Endometrium (tissue), 2 donors: ENCODE data around the gene ILF3.

Experiments
- FAIRE-seq: peaks from 2 replicates; lab custom pipeline; 2012; peaks lifted over from hg19 to GRCh38; lab: Jason Lieb, UNC
- donor health status: control.
- donor health status: control.

The ILF3 gene

DNA sequence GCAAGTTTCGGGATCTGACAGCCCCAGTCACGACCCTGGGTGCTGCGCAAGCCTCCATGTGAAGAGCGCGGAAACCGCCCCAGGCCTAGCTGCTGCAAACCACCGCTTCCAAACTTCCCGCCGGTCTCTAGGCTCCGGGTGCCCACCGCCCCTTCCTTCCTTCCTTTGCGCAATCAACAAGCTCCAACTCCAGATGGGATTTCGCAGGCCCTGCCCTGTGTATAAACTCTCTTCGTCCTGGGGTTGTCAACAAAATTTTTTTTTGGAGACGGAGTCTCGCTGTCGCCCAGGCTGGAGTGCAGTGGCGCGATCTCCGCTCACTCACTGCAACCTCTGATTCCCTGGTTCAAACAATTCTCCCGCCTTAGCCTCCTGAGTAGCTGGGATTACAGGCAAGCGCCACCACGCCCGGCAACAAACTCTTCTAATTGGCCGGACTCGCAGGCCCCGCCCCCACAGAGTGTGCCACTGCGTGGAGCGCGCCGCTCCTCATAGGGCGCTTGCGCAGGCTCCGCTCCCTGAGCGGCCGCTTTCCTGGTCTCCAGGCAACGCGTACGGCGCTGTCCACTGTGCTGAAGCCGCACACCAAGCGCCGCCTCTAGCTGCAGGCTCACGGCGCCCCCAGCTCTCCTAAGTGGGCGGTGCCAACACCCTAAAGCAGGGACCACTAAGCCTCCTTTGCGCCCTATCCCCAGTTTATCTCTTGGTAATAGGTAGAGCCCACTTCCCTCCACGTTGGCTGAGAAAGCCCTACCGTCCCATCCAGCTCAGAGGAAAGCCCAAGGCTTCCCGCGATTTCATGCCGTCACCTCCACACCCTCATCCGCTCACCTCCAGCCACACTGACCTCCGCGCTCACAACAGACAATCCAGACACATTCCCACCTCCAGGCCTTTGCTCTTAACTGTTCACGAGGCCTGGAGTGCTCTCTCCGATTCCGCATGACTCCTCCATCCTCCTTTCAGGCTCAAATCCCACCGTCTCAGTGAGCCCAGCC, 41.6 kb downstream of the ILF3 start:
- FAIRE-seq = no peak

DNA sequence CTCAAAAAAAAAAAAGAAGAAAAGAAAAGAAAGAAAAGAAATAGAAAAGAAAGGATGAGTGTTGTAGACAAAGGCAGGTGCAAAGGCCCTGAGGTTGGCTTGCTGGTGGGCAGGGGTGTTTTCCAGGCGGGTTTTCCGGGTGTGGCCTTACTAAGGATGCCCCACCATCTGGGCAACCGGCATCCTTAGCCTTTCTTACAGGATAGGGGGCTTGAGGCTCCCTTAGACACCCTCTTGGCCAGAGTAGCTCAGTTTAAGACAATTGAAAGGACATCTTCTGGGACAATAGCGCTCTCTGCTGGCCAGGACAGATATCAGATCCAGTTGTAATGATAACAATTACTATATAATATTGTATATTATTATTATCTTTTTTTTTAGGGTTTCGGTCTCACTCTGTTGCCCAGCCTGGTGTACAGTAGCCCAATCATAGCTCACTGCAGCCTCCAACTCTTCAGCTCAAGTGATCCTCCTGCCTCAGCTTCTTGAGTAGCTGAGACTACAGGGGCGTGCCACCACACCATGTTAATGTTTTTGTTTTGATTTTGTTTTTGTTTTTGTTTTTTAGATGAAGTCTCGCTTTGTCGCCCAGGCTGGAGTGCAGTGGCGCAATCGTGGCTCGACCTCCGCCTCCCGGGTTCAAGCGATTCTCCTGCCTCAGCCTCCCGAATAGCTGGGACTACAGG, 45.6 kb downstream of the ILF3 start:
- no peak for FAIRE-seq

- FAIRE-seq = no peak
These were observed 47.9 kb downstream of the ILF3 start for GRCh38 chr19:10701955-10702525.

DNA sequence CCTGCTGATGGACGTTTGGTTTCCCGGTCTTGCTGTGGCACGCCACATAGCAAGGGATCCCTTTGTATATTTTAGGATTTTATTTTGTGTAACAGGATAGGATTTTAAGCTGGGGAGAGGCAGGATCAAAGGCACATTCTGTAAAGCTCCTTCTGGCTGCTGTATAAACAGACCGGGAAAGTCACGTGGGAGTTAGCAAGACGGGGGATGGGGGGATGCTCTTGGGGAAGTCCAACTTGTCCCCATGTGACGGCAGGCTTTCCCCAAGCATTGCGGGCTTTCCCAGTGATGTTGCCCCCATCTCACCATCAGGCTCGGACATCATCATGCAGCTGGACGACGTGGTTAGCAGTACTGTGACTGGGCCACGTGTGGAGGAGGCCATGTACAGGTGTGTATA, 52.8 kb downstream of the ILF3 start:
- FAIRE-seq = no peak

DNA sequence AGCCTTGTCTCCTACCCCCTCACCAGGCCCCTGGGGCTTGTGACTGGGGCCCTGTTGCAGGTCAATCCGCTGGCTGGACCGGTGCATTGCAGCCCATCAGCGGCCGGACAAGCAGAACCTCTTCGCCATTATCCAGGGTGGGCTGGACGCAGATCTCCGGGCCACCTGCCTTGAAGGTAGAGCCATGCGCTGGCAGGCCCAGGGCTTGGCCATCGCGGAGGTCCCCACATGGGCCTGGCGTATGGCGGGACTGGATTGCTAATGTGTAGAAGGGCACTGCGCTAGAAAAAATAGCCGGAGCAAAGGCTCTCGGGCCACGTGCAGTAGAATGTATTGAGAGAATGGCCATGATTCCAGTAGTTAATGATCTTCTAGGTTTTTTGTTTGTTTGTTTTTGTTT, 53.3 kb downstream of the ILF3 start:
- FAIRE-seq = no peak

DNA sequence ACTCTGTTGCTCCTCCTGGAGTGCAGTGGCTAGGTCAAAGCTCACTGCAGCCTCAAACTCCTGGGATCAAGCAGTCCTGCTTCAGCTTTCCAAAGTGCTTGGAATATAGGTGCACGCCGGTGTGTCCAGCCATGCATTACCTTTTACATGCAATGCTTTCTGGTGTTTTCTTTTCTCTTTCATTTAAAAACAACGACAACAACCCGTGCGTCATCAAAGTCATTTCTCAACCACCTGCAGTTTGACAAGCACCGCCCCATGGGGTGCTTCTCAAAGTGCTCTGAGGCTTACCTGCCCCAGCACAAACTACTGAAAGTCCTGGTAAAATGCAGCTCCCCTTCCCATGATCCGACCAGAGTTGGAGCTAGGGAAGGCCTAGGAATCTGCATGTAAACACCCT, 54.1 kb downstream of the ILF3 start:
- FAIRE-seq = no peak

DNA sequence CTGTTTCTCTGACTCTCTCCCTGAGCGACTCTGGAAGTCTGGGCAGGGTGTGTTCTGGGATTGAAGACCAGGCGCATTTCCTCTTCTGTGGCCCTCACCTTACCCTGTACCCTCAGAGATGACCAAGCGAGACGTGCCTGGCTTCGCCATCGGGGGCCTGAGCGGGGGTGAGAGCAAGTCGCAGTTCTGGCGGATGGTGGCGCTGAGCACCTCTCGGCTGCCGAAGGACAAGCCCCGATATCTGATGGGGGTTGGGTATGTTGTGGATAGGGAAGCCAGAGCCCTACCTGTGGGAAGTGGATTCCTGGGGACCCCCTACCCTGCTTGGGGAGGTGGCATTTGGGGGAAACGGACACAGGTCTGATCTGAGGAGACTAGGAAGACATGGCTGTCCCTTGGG, 57.9 kb downstream of the ILF3 start:
- no peak for FAIRE-seq

- no peak for FAIRE-seq
These were observed 58.6 kb downstream of the ILF3 start for GRCh38 chr19:10712754-10713153.

DNA sequence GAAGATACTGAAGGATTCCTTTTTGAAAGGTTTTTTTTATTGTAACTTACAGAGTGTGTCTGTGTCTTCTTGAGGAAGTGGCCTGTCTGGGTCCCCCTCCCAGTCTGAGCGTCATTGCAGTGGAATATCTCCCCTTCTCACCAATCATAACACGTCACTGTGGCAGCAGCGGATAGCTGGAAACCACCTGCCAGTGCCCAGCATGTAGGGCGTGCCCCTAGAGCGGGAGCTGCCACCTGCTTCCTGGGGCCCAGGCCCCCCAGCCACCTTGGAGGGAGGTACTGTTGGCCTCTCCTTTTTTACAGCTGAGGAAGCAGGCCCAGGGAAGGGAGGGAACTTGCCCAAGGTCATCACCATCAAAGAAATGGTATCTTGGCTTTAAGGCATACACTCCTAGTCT, 59.2 kb downstream of the ILF3 start:
- FAIRE-seq = no peak

DNA sequence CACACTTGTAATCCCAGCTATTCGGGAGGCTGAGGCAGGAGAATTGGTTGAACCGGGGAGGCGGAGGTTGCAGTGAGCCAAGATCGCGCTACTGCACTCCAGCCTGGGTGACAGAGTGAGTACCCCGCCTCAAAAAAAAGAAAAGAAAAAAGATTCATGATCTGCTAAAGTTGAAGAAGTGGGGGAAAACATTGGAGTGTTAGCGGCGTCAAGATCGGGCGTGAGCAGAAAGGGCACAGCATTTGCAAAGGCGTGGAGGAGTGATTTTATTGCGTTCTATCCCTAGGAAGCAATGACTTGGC, 62.9 kb downstream of the ILF3 start:
- FAIRE-seq = no peak

DNA sequence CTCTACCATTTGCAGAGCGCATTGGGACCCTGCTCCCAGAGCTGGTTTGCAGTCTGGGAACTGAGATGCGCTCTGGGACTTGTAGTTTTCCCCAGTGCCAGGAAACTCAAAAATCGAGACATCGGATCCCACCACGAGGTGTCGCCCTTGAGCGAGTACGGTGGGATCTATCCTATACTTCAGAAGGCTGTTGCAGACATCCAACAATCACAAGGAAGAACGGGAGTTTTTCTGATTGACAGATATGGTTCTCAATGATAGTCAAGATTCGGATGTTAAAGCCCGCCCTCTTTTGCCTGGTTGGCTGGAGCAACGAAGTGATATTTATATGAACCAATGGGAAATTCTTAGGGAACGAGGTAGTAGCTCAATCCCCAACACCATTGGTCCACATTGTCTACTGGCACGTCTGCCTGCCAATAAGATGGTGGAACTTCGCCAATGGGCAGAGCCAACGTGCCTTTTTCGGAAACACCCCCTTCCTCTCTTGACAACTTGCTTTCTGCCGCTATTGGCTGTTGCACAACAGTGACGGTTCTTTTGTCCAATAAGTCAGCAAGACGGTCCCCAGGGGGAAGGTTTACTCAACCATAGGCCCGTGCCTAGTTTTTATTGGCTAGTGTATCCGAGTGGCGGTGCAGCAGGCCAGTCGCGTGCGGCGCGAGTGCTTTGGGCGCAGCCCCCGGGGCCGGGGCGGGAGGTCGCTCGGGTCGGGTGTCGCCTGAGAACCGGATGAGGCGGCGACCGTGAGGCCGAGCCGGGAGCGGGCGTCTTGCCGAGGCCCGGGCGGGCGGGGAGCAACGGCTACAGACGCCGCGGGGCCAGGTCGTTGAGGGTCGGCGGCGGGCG, 63.4 kb downstream of the ILF3 start, which contains the start of gene DNM2:
Gene DNM2, plus strand, starts transcription at position 724 of the 849 bp plus-strand sequence. CDS start 164 bp downstream, outside the sequence.
- peak; percentile 100 for FAIRE-seq

GRCh38 chr19:10718205-10719196, 64.4 kb downstream of the ILF3 start:
- FAIRE-seq = no peak

DNA sequence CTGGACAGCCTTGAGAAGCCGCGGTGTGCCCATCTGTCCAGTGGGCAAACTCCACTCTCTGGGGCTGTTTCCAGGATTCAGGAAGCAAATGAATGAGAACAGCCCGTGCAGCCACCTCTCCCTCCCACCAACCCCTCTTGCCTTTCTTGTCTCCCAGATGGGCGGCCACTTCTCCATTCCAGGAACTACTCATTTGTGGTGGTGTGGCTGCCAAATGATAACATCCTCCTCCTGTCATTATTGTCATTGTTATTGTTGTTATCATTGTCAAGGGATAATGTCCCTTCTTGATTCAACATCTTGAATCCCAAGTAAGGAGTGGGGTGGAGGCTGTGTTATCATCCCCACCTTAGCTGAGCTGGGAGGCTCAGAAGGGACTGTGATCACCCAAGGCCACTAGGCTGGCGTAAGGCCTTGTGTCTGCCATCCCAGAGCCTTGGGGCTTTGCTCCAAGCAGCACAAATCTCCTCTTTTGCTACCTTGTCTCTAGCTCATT, 65.4 kb downstream of the ILF3 start:
- no peak for FAIRE-seq

DNA sequence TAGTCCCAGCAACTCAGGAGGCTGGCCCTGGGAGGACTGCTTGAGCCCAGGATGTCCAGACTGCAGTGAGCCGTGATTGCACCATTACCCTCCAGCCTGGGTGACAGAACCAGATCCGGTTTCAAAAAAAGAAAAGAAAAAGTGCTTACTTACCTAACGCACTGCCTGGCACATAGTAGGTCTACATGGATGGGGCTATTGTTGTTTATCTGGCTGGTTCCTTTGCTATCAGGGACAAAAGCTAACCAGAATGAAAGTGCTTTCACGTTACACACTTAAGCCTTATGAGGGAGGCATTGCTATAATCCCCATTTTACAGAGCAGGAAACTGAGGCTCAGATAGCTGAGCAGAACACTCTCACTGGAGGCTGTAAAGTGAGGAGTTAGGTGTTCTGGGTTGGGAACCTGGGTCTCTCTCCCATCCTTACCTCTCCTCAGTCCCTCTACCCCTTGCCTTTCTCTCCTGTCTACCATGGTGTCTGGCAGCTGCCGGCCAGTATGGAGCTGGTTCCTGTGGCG, 66.5 kb downstream of the ILF3 start:
- no peak for FAIRE-seq

DNA sequence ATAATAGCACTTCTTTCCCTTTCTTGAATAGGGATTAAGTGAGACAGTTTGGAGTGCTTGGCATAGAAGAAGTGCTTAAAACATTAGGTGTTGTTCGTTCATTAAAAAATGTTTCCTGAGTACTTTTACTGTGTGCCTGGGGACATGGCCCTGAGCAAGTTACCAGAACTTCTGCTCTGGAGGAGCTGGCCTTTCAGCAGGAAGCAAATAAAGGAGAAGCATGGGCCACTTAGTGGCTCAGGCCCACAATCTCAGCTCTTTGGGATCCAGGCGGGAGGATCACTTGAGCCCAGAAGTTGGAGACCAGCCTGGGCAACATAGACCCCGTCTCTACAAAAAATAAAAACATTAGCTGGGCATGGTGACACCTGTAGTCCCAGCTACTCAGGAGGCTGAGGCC, 69.4 kb downstream of the ILF3 start:
- FAIRE-seq = no peak

- FAIRE-seq = no peak
These were observed 70.5 kb downstream of the ILF3 start for GRCh38 chr19:10724573-10725071.

GRCh38 chr19:10725415-10725814, 71.3 kb downstream of the ILF3 start:
- no peak for FAIRE-seq

DNA sequence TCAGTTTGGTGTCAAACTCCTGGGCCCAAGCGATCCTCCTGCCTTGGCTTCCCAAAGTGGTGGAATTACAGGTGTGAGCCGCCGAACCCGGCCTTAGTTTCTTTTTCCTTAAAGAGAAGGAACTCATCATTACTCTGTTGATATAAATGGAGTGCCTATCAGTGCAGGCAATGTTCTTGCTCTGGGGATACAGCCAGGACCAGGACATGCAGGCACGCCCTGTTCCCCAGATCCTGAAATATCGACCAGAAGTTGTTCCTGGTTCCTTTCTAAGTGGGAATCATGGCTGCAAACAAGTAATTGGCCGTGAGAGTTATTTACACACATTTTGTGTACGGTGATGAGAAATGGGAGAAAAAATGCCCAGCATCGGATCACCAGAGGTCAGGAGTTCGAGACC, 72.1 kb downstream of the ILF3 start:
- no peak for FAIRE-seq

DNA sequence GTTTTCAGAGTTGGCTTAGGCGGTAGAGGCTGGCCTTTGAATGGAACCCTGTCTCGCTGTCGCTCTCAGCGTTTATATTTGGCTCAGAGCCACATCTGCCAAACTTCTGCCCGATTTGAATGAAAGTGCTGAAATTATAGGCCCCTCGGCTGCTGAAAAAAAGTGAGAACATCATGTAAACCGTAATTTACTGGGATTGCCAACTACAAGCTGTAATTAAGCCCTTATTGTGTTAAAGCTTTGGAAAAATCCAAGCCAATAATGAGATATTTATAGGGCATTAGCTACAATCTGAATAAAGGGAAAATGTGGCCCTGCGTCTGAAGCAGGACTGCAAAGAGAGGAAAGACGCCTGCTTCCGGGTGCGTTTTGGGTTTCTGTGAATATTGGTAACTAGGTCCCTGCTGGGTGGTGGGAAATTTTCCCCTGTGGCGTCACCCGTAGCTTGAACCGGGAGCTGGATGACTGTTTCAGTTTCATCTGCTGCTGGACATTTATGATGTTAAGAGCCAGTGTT, 73.6 kb downstream of the ILF3 start:
- FAIRE-seq = no peak

GRCh38 chr19:10729411-10729810, 75.3 kb downstream of the ILF3 start:
- no peak for FAIRE-seq
